A549 (cell line): Measurements from ENCODE around the gene RGS6.

ENCODE experiments used
- CTCF ChIP-seq: fragments of >200 bp; sonication (Bioruptor Twin); formaldehyde crosslinking; IDR thresholded peaks from 3 replicates; pipeline ENCODE4 v1.5.1; 2016
- EP300 ChIP-seq, 2 experiments: fragments of >200 bp; sonication (Bioruptor Twin); formaldehyde crosslinking; IDR thresholded peaks; 2 replicates in 1 of 2; 3 replicates in 1 of 2; pipeline ENCODE4 v1.6.1; 2016 to 2017
- JUN ChIP-seq, 2 experiments: fragments of >200 bp; sonication (Bioruptor Twin); formaldehyde crosslinking; IDR thresholded peaks; 2 replicates in 1 of 2; 3 replicates in 1 of 2; pipeline ENCODE4 v1.6.1; 2016 to 2017
- PBX3 ChIP-seq: IDR thresholded peaks from 2 replicates; pipeline ENCODE4 v1.6.1; 2012
- RAD21 ChIP-seq, 2 experiments: fragments of >200 bp in 1 of 2; sonication (Bioruptor Twin) in 1 of 2; formaldehyde crosslinking in 1 of 2; IDR thresholded peaks in 1 of 2; conservative IDR thresholded peaks in 1 of 2; 2 replicates in 1 of 2; 3 replicates in 1 of 2; pipeline ENCODE4 v1.6.1; 2012 to 2018; ENCODE audit warnings: inconsistent platforms in 1 of 2
- RCOR1 ChIP-seq: fragments of 150-350 bp; IDR thresholded peaks from 2 replicates; pipeline ENCODE4 v1.6.1; 2014; ENCODE audit warnings: antibody characterized with exemption, low read length, low read depth
- REST ChIP-seq: fragments of 200-600 bp; sonication (generic); IDR thresholded peaks from 2 replicates; pipeline ENCODE4 v1.6.1; 2016; ENCODE audit warnings: antibody characterized with exemption, mild to moderate bottlenecking, moderate library complexity
- SMC3 ChIP-seq: fragments of >200 bp; sonication (Bioruptor Twin); formaldehyde crosslinking; IDR thresholded peaks from 3 replicates; pipeline ENCODE4 v1.6.1; 2018; ENCODE audit warnings: inconsistent platforms

DNA sequence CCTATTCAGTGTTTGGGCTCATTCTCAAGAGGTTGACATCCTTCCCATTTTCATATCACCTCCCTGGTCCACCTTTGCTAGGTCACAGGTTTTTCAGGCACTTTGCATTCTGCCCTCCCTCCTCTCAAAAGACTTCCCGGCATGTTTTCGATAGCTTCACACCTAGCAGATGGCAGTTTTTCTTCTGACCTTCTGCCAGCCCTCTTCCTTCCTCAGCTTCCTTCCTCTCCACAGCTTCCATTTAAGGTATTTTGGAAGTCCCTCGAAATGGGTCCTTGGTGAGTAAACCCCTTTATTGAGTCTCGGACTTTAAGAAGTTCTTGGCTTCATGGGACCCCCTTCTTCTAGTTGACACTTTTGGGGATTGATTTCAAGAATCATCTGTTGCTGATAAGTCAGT is 358.0 kb downstream of the RGS6 start:
- TF ChIP-seq EP300 (IDR thresholded peaks at IDR 0.05): no peak
- TF ChIP-seq CTCF: no peak
- no peak for TF ChIP-seq PBX3
- TF ChIP-seq RCOR1: no peak
- no peak for TF ChIP-seq REST
- no peak for TF ChIP-seq JUN (IDR thresholded peaks at IDR 0.05)
- TF ChIP-seq RAD21 (conservative IDR thresholded peaks at IDR 0.05 in 1 of 2, IDR thresholded peaks at IDR 0.05 in 1 of 2): no peak
- TF ChIP-seq SMC3: no peak
